ENCODE measurements around the gene ACTR2. TPM values are rescaled to one million over a fixed set of nuclear protein-coding genes. Genes with fewer than 3 reads are reported as not detected.

ACTR2 gene
- total and polyA plus RNA-seq, 2 experiments from 2014 or later: 75.6 to 89.4 TPM

DNA sequence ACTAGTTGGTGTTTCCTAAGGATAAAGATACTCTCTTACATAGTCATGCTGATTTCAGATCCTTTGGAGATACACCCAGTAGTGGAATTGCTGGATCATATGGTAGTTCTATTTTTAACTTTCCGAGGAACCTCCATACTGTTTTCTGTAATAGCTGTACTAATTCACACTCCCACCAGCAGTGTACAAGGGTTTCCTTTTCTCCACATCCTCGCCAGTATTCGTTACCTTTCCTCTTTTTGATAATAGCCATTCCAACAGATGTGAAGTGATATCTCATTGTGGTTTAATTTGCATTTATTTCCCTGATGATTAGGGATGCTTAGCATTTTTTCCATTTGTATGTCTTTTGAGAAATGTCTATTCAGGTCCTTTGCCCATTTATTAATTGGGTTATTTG is 34.0 kb downstream of the ACTR2 start:
- TF ChIP-seq EZH2 (IDR thresholded peaks at IDR 0.05; ENCODE audit: borderline replicate concordance) (no peak), EZH2phosphoT487 (IDR thresholded peaks at IDR 0.05; ENCODE audit: low read depth, severe bottlenecking, unreplicated experiment) (no peak)
- TF ChIP-seq, protein P1, sequence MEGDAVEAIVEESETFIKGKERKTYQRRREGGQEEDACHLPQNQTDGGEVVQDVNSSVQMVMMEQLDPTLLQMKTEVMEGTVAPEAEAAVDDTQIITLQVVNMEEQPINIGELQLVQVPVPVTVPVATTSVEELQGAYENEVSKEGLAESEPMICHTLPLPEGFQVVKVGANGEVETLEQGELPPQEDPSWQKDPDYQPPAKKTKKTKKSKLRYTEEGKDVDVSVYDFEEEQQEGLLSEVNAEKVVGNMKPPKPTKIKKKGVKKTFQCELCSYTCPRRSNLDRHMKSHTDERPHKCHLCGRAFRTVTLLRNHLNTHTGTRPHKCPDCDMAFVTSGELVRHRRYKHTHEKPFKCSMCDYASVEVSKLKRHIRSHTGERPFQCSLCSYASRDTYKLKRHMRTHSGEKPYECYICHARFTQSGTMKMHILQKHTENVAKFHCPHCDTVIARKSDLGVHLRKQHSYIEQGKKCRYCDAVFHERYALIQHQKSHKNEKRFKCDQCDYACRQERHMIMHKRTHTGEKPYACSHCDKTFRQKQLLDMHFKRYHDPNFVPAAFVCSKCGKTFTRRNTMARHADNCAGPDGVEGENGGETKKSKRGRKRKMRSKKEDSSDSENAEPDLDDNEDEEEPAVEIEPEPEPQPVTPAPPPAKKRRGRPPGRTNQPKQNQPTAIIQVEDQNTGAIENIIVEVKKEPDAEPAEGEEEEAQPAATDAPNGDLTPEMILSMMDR (IDR thresholded peaks at IDR 0.05; ENCODE audit: poor library complexity): no peak
- peaks cover under 1% of the 10 kb centered on the region for H3K4me1 ChIP-seq (ENCODE audit: insufficient read depth)
- H3K36me3 ChIP-seq (replicated peaks; ENCODE audit: insufficient read depth, low read depth): no peaks in the 10 kb centered on the region
- H4K20me1 ChIP-seq (ENCODE audit: insufficient read depth, poor library complexity, severe bottlenecking): peaks cover 11% of the 10 kb centered on the region
- no peak overlapping the region for H2AFZ ChIP-seq
- no peak for DNase-seq (ENCODE audit: low spot score)
- 98% methylated on average over 3 of the region's 3 CpGs for whole genome bisulfite sequencing (ENCODE audit: low lambda C conversion rate, missing lambda C conversion rate)
- no peak overlapping the region for H3K27ac ChIP-seq
- no peaks in the 10 kb centered on the region for H3K27me3 ChIP-seq
- H3K9me2 ChIP-seq (replicated peaks; ENCODE audit: insufficient read depth): no peaks in the 10 kb centered on the region
- peaks cover 26% of the 10 kb centered on the region for H3K79me2 ChIP-seq
- H3K4me3 ChIP-seq: no peak overlapping the region
- H3K4me2 ChIP-seq: no peak overlapping the region
- no peaks in the 10 kb centered on the region for H3K9me3 ChIP-seq (ENCODE audit: low read depth)

DNA sequence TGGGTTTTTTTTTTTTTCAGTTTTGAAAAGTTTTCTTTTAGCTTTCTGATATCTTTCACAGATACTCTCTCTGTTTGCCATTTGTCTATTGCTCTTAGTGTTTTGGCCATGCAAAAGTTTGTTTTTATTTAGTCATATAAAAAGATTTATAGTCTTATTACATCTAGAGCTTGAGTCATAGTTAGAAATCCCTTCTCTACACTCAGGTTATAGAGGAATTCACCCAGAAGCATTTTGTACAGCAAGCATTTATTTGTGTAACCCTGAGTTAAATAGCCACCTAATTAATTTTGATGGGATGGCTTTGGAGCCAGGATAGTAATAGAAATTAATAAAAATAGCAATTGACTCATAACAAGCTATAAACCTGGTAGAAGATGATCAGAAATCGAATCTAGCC is 35.6 kb downstream of the ACTR2 start:
- H3K9me2 ChIP-seq (replicated peaks; ENCODE audit: insufficient read depth): no peaks in the 10 kb centered on the region
- DNase-seq (ENCODE audit: low spot score): no peak
- TF ChIP-seq EZH2phosphoT487 (IDR thresholded peaks at IDR 0.05; ENCODE audit: low read depth, severe bottlenecking, unreplicated experiment): no peak
- TF ChIP-seq EZH2 (IDR thresholded peaks at IDR 0.05; ENCODE audit: borderline replicate concordance): no peak
- TF ChIP-seq, protein P1 (IDR thresholded peaks at IDR 0.05; ENCODE audit: poor library complexity): no peak
- no peak overlapping the region for H3K4me3 ChIP-seq
- no peaks in the 10 kb centered on the region for H3K27me3 ChIP-seq
- H3K36me3 ChIP-seq (replicated peaks; ENCODE audit: insufficient read depth, low read depth): no peaks in the 10 kb centered on the region
- no peaks in the 10 kb centered on the region for H3K9me3 ChIP-seq (ENCODE audit: low read depth)
- WGBS (ENCODE audit: low lambda C conversion rate, missing lambda C conversion rate): 97% methylated on average over 1 of the region's 1 CpG
- H2AFZ ChIP-seq: no peak overlapping the region
- H3K27ac ChIP-seq: no peak overlapping the region
- H3K4me2 ChIP-seq: no peak overlapping the region
- peaks cover 3% of the 10 kb centered on the region for H3K4me1 ChIP-seq (ENCODE audit: insufficient read depth)
- H4K20me1 ChIP-seq (ENCODE audit: insufficient read depth, poor library complexity, severe bottlenecking): peaks cover 7% of the 10 kb centered on the region
- peaks cover 22% of the 10 kb centered on the region for H3K79me2 ChIP-seq

GRCh38 chr2:65263986-65264385 is 36.4 kb downstream of the ACTR2 start:
- Histone ChIP-seq H3K36me3 (replicated peaks; ENCODE audit: insufficient read depth, low read depth) (no peaks in the 10 kb centered on the region), H4K20me1 (ENCODE audit: insufficient read depth, poor library complexity, severe bottlenecking) (peaks cover 5% of the 10 kb centered on the region), H3K27me3 (no peaks in the 10 kb centered on the region), H3K4me1 (ENCODE audit: insufficient read depth) (peaks cover 3% of the 10 kb centered on the region), H3K9me3 (ENCODE audit: low read depth) (no peaks in the 10 kb centered on the region), H3K9me2 (replicated peaks; ENCODE audit: insufficient read depth) (no peaks in the 10 kb centered on the region), H3K4me3 (no peak overlapping the region), H3K79me2 (peaks cover 19% of the 10 kb centered on the region), H3K4me2 (no peak overlapping the region), H3K27ac (no peak overlapping the region), H2AFZ (no peak overlapping the region)
- no peak for DNase-seq (ENCODE audit: low spot score)
- WGBS (ENCODE audit: low lambda C conversion rate, missing lambda C conversion rate): 89% methylated on average over 7 of the region's 7 CpGs
- TF ChIP-seq, protein P1 (IDR thresholded peaks at IDR 0.05; ENCODE audit: poor library complexity): no peak
- TF ChIP-seq EZH2phosphoT487 (IDR thresholded peaks at IDR 0.05; ENCODE audit: low read depth, severe bottlenecking, unreplicated experiment): no peak
- no peak for TF ChIP-seq EZH2 (IDR thresholded peaks at IDR 0.05; ENCODE audit: borderline replicate concordance)
